Measurements from ENCODE around the gene EMC8.

EMC8 gene

GRCh38 chr16:85752511-85753420 is 46.6 kb downstream of the EMC8 start:
- peak; percentile 92 to 99 for DNase-seq (ENCODE audit: low read depth in 1 of 2, low spot score in 1 of 2)
- in situ Hi-C loops (cut with HindIII; ENCODE audit: low pct_unique_long_range_greater_than_20kb, low sequenced_read_pairs), result no loop called here
- no peak for TF ChIP-seq JUND (IDR thresholded peaks at IDR 0.05; ENCODE audit: low read depth)

- no peak for TF ChIP-seq JUND (IDR thresholded peaks at IDR 0.05; ENCODE audit: low read depth)
- in situ Hi-C loops (cut with HindIII; ENCODE audit: low pct_unique_long_range_greater_than_20kb, low sequenced_read_pairs), result no loop called here
- peak in 1 of 2 experiments; percentile 54 for DNase-seq (ENCODE audit: low read depth in 1 of 2, low spot score in 1 of 2)
Observed at GRCh38 chr16:85751698-85752501, 47.4 kb downstream of the EMC8 start.

GRCh38 chr16:85750827-85751697 is 48.3 kb downstream of the EMC8 start, which contains the start of gene C16orf74:
C16orf74 (minus strand) TSS chr16:85751096; CDS start chr16:85735217, 15,879 bp downstream.
- TF ChIP-seq JUND (IDR thresholded peaks at IDR 0.05; ENCODE audit: low read depth), result no peak
- peak; percentile 91 to 98 for DNase-seq (ENCODE audit: low read depth in 1 of 2, low spot score in 1 of 2)
- in situ Hi-C loops (cut with HindIII; ENCODE audit: low pct_unique_long_range_greater_than_20kb, low sequenced_read_pairs), result no loop called here

GRCh38 chr16:85750146-85750826 is 49.1 kb downstream of the EMC8 start:
- DNase-seq (ENCODE audit: low read depth in 1 of 2, low spot score in 1 of 2), result peak; percentile 84 to 88
- no peak for TF ChIP-seq JUND (IDR thresholded peaks at IDR 0.05; ENCODE audit: low read depth)
- in situ Hi-C loops (cut with HindIII; ENCODE audit: low pct_unique_long_range_greater_than_20kb, low sequenced_read_pairs), result no loop called here

GRCh38 chr16:85749771-85750145 is 49.6 kb downstream of the EMC8 start:
- no peak for TF ChIP-seq JUND (IDR thresholded peaks at IDR 0.05; ENCODE audit: low read depth)
- in situ Hi-C loops (cut with HindIII; ENCODE audit: low pct_unique_long_range_greater_than_20kb, low sequenced_read_pairs), result no loop called here
- DNase-seq (ENCODE audit: low read depth in 1 of 2, low spot score in 1 of 2), result no peak

GRCh38 chr16:85746460-85747215 is 52.7 kb downstream of the EMC8 start:
- in situ Hi-C loops (cut with HindIII; ENCODE audit: low pct_unique_long_range_greater_than_20kb, low sequenced_read_pairs), result no loop called here
- TF ChIP-seq JUND (IDR thresholded peaks at IDR 0.05; ENCODE audit: low read depth), result no peak
- DNase-seq (ENCODE audit: low read depth in 1 of 2, low spot score in 1 of 2), result peak in 1 of 2 experiments; percentile 87

GRCh38 chr16:85738923-85739715 is 60.2 kb downstream of the EMC8 start:
- in situ Hi-C loops (cut with HindIII; ENCODE audit: low pct_unique_long_range_greater_than_20kb, low sequenced_read_pairs), result no loop called here
- peak in 1 of 2 experiments; percentile 73 for DNase-seq (ENCODE audit: low read depth in 1 of 2, low spot score in 1 of 2)

GRCh38 chr16:85736921-85737320 is 62.4 kb downstream of the EMC8 start:
- DNase-seq (ENCODE audit: low read depth in 1 of 2, low spot score in 1 of 2), result no peak
- TF ChIP-seq JUND (IDR thresholded peaks at IDR 0.05; ENCODE audit: low read depth), result no peak
- in situ Hi-C loops (cut with HindIII; ENCODE audit: low pct_unique_long_range_greater_than_20kb, low sequenced_read_pairs), result no loop called here

More at GRCh38 chr16:85738923-85739715, 60.2 kb downstream of the EMC8 start:
- no peak for TF ChIP-seq JUND (IDR thresholded peaks at IDR 0.05; ENCODE audit: low read depth)

- TF ChIP-seq JUND (IDR thresholded peaks at IDR 0.05; ENCODE audit: low read depth), result no peak
- DNase-seq (ENCODE audit: low read depth in 1 of 2, low spot score in 1 of 2), result no peak
- in situ Hi-C loops (cut with HindIII; ENCODE audit: low pct_unique_long_range_greater_than_20kb, low sequenced_read_pairs), result no loop called here
Observed at GRCh38 chr16:85735946-85736345, 63.4 kb downstream of the EMC8 start.

- no peak for DNase-seq (ENCODE audit: low read depth in 1 of 2, low spot score in 1 of 2)
- no peak for TF ChIP-seq JUND (IDR thresholded peaks at IDR 0.05; ENCODE audit: low read depth)
- in situ Hi-C loops (cut with HindIII; ENCODE audit: low pct_unique_long_range_greater_than_20kb, low sequenced_read_pairs), result no loop called here
Observed at GRCh38 chr16:85735225-85735635, 64.1 kb downstream of the EMC8 start.

Measured in T47D (cell line).